K562 (cell line): ENCODE data around the gene SND1. TPM values are rescaled to one million over a fixed set of nuclear protein-coding genes. Genes with fewer than 3 reads are reported as not detected.

Experiments used
- BMI1 ChIP-seq: fragments of 150-350 bp; IDR thresholded peaks from 2 replicates; pipeline ENCODE4 v1.6.1; 2014; ENCODE audit warnings: low read length
- BRD4 ChIP-seq: fragments of 200-600 bp; sonication (generic); IDR thresholded peaks from 2 replicates; pipeline ENCODE4 v1.6.1; 2017; ENCODE audit warnings: inconsistent platforms
- CC2D1A ChIP-seq: fragments of 450-650 bp; IDR thresholded peaks from 2 replicates; pipeline ENCODE4 v1.6.1; 2017; ENCODE audit warnings: mild to moderate bottlenecking
- CXXC5 ChIP-seq: fragments of 250-450 bp; sonication (Bioruptor Pico); IDR thresholded peaks from 2 replicates; pipeline ENCODE4 v1.8.0; 2022; ENCODE audit warnings: inconsistent platforms, mild to moderate bottlenecking, moderate library complexity
- EHMT2 ChIP-seq: fragments of 450-650 bp; IDR thresholded peaks from 2 replicates; pipeline ENCODE4 v1.6.1; 2018; ENCODE audit warnings: antibody characterized with exemption
- FOXK1 ChIP-seq: sonication (generic); formaldehyde crosslinking; IDR thresholded peaks from 2 replicates; pipeline ENCODE4 v1.8.0; 2022; ENCODE audit warnings: missing genetic modification reagents, mild to moderate bottlenecking, borderline replicate concordance
- HDAC1 ChIP-seq, 2 experiments: fragments of 450-650 bp; IDR thresholded peaks; 2 replicates each; pipeline ENCODE4 v1.6.1; 2016 to 2017; ENCODE audit warnings: inconsistent platforms in 1 of 2, mild to moderate bottlenecking in 1 of 2, moderate library complexity in 1 of 2
- NCOA1 ChIP-seq: fragments of 450-650 bp; IDR thresholded peaks from 2 replicates; pipeline ENCODE4 v1.6.1; 2016; ENCODE audit warnings: low read depth
- NFE2 ChIP-seq: IDR thresholded peaks from 2 replicates; pipeline ENCODE4 v1.6.1; 2014; ENCODE audit warnings: antibody characterized with exemption, low read depth
- PPARD ChIP-seq: fragments of 250-450 bp; sonication (Bioruptor Pico); IDR thresholded peaks from 2 replicates; pipeline ENCODE4 v1.8.0; 2022; ENCODE audit warnings: inconsistent platforms, mild to moderate bottlenecking, moderate library complexity
- SMAD4 ChIP-seq: fragments of 250-450 bp; sonication (Bioruptor Pico); conservative IDR thresholded peaks from 2 replicates; pipeline ENCODE4 v1.8.0; 2021; ENCODE audit warnings: inconsistent platforms, mild to moderate bottlenecking, moderate library complexity
- ZFP1 ChIP-seq: fragments of 450-650 bp; formaldehyde crosslinking; IDR thresholded peaks from 2 replicates; pipeline ENCODE4 v1.4.0; 2020; ENCODE audit warnings: mild to moderate bottlenecking, mixed read lengths
- ZNF311 ChIP-seq: fragments of 250-450 bp; sonication (Bioruptor Pico); IDR thresholded peaks from 2 replicates; pipeline ENCODE4 v1.4.0; 2020; ENCODE audit warnings: mild to moderate bottlenecking, moderate library complexity
- ZNF586 ChIP-seq: fragments of 450-650 bp; formaldehyde crosslinking; conservative IDR thresholded peaks from 2 replicates; pipeline ENCODE4 v1.4.0; 2020; ENCODE audit warnings: mild to moderate bottlenecking, moderate library complexity
- ZNF644 ChIP-seq: fragments of 200-800 bp; sonication (Bioruptor generic); IDR thresholded peaks from 2 replicates; pipeline ENCODE4 v1.6.1; 2016; ENCODE audit warnings: low read depth, missing genetic modification characterization, missing compliant biosample characterization
- polyA plus RNA-seq, 8 experiments: library from polyadenylated mRNA; depleted of rRNA in 4 of 8; stranded (reverse) in 5 of 8; unstranded in 3 of 8; fragments of >200 nt; fragmentation: Nextera tagmentation in 2 of 8; fragmentation: Illumina TruSeq in 1 of 8; extraction: Ambion mirVana in 2 of 8; extraction: Trizol in 1 of 8; gene quantifications; 2 replicates each; pipeline versions ENCODE4 v1.2.1 to v1.2.3, GENCODE V29; 2011 to 2014; ENCODE audit warnings: inconsistent platforms in 1 of 8, missing spikeins in 1 of 8
- total RNA-seq, 7 experiments: library from RNA; depleted of rRNA in 6 of 7; stranded (reverse); fragments of >200 nt in 6 of 7; fragmentation: Illumina TruSeq in 2 of 7; extraction: Trizol in 2 of 7; gene quantifications; 2 replicates each; pipeline versions ENCODE4 v1.2.1 to v1.2.3, GENCODE V29; 2011 to 2021; ENCODE audit warnings: low replicate concordance in 1 of 7
- TF ChIP-seq, protein P1 (sequence below), 2 experiments: fragments of 450-650 bp; conservative IDR thresholded peaks; 2 replicates each; pipeline ENCODE4 v1.6.1; 2017; ENCODE audit warnings: mild to moderate bottlenecking in 2 of 2, moderate library complexity in 2 of 2
- TF ChIP-seq, protein P2 (sequence below), 2 experiments: fragments of 450-650 bp in 1 of 2; sonication (generic) in 1 of 2; formaldehyde crosslinking in 1 of 2; IDR thresholded peaks in 1 of 2; conservative IDR thresholded peaks in 1 of 2; 2 replicates each; pipeline versions ENCODE4 v1.6.1 to v1.8.1; 2016 to 2023; ENCODE audit warnings: mild to moderate bottlenecking in 2 of 2, moderate library complexity in 2 of 2, inconsistent platforms in 1 of 2, missing genetic modification reagents in 1 of 2
- TF ChIP-seq, protein P3 (sequence below): IDR thresholded peaks from 2 replicates; pipeline ENCODE4 v1.6.1; 2016; ENCODE audit warnings: missing genetic modification characterization, missing compliant biosample characterization
- TF ChIP-seq, protein P4 (sequence below): sonication (generic); formaldehyde crosslinking; IDR thresholded peaks from 2 replicates; pipeline ENCODE4 v1.9.0; 2022; ENCODE audit warnings: mild to moderate bottlenecking, missing genetic modification reagents
- TF ChIP-seq, protein P5 (sequence below): sonication (generic); formaldehyde crosslinking; IDR thresholded peaks from 2 replicates; pipeline ENCODE4 v1.8.0; 2022; ENCODE audit warnings: mild to moderate bottlenecking, missing genetic modification reagents, borderline replicate concordance

SND1 gene
- total and polyA plus RNA-seq, 9 of the 15 experiments (the other 6 are each of a cell fraction or from before 2014, with no cell fraction given): 46.5 to 307 (median 191) TPM

DNA sequence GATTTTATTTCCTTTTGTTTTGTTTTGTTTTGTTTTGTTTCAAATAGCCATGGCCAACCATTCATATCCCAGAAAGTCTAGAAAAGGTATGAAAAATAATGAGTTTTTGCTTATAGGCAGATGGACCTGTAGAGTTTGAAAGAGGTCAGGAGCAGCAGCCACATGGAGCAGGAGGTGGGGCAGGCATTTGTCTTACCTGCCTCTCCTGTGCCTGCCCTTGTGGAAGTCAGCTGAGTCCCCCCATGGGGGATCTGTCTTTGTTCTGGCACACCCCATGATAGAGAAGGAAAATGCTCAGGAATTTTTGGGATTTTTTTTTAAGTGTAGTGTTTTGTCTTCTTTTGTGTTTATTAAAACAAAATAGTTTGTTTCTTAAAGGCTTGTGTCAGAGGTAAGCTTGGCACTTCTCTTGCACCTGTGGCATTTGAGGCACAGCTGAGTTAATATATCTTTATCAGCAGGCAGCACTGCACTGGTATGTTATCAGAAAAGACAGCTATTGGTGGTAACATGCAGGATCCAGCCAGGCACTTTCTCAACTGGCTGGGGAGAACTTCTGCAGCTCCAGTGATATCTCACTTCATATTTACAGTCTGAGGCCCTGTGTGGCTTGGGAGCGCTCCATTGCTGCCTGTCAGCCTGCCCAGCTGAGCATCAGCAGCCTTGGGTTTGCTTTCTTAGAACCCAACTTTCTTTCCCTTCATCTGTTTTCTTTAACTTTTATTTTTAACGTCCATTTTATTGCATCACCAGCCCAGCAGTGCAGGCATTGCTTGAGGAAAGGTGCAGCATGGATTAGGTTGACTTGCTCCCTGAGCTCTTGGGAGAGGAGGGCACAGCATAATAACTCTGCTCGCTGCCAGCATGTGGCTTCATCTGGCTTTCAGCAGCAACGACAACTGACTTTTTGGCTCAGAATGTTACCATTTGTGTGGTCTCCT lies 334.9 kb downstream of the SND1 start (continued):
- TF ChIP-seq, protein P1, sequence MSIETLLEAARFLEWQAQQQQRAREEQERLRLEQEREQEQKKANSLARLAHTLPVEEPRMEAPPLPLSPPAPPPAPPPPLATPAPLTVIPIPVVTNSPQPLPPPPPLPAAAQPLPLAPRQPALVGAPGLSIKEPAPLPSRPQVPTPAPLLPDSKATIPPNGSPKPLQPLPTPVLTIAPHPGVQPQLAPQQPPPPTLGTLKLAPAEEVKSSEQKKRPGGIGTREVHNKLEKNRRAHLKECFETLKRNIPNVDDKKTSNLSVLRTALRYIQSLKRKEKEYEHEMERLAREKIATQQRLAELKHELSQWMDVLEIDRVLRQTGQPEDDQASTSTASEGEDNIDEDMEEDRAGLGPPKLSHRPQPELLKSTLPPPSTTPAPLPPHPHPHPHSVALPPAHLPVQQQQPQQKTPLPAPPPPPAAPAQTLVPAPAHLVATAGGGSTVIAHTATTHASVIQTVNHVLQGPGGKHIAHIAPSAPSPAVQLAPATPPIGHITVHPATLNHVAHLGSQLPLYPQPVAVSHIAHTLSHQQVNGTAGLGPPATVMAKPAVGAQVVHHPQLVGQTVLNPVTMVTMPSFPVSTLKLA (conservative IDR thresholded peaks at IDR 0.05): 0 out of 4 replicates have a peak, but pooled peaks of 1 of the 2 experiments have one; percentile 57
- TF ChIP-seq PPARD (CRISPR knock-in tag) (no peak), CXXC5 (CRISPR knock-in tag) (0 out of 2 replicates have a peak, but pooled peaks have one; percentile 46), NFE2 (0 out of 2 replicates have a peak, but pooled peaks have one; percentile 1), ZNF644 (tag) (no peak), SMAD4 (CRISPR knock-in tag) (peak; percentile 92), ZFP1 (CRISPR knock-in tag) (no peak), EHMT2 (no peak), CC2D1A (peak; percentile 88; the same call in 1 of the 2 replicates), NCOA1 (peak; percentile 22; the same call in 1 of the 2 replicates), ZNF311 (CRISPR knock-in tag) (no peak), HDAC1 (IDR thresholded peaks at IDR 0.05) (peak in 1 of 2 experiments; percentile 51; a peak in 1 of 4 replicates), ZNF586 (CRISPR knock-in tag) (no peak), BMI1 (no peak), BRD4 (no peak), FOXK1 (CRISPR knock-in tag) (peak; percentile 74; the same call in 1 of the 2 replicates)
- TF ChIP-seq, protein P2, sequence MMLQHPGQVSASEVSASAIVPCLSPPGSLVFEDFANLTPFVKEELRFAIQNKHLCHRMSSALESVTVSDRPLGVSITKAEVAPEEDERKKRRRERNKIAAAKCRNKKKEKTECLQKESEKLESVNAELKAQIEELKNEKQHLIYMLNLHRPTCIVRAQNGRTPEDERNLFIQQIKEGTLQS (IDR thresholded peaks at IDR 0.05): peak; percentile 93
- TF ChIP-seq, protein P2 (CRISPR knock-in tag; conservative IDR thresholded peaks at IDR 0.05): no peak; the same call in 1 of the 2 replicates
- TF ChIP-seq, protein P3, sequence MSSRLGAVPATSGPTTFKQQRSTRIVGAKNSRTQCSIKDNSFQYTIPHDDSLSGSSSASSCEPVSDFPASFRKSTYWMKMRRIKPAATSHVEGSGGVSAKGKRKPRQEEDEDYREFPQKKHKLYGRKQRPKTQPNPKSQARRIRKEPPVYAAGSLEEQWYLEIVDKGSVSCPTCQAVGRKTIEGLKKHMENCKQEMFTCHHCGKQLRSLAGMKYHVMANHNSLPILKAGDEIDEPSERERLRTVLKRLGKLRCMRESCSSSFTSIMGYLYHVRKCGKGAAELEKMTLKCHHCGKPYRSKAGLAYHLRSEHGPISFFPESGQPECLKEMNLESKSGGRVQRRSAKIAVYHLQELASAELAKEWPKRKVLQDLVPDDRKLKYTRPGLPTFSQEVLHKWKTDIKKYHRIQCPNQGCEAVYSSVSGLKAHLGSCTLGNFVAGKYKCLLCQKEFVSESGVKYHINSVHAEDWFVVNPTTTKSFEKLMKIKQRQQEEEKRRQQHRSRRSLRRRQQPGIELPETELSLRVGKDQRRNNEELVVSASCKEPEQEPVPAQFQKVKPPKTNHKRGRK (tag): no peak
- TF ChIP-seq, protein P4, sequence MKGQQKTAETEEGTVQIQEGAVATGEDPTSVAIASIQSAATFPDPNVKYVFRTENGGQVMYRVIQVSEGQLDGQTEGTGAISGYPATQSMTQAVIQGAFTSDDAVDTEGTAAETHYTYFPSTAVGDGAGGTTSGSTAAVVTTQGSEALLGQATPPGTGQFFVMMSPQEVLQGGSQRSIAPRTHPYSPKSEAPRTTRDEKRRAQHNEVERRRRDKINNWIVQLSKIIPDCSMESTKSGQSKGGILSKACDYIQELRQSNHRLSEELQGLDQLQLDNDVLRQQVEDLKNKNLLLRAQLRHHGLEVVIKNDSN (CRISPR knock-in tag): no peak
- TF ChIP-seq, protein P5, sequence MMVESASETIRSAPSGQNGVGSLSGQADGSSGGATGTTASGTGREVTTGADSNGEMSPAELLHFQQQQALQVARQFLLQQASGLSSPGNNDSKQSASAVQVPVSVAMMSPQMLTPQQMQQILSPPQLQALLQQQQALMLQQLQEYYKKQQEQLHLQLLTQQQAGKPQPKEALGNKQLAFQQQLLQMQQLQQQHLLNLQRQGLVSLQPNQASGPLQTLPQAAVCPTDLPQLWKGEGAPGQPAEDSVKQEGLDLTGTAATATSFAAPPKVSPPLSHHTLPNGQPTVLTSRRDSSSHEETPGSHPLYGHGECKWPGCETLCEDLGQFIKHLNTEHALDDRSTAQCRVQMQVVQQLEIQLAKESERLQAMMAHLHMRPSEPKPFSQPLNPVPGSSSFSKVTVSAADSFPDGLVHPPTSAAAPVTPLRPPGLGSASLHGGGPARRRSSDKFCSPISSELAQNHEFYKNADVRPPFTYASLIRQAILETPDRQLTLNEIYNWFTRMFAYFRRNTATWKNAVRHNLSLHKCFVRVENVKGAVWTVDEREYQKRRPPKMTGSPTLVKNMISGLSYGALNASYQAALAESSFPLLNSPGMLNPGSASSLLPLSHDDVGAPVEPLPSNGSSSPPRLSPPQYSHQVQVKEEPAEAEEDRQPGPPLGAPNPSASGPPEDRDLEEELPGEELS (CRISPR knock-in tag): 0 out of 2 replicates have a peak, but pooled peaks have one; percentile 60
